RCC 7860 (cell line): Measurements from ENCODE around the gene FAM25G.
"Not testable (repeated sequence)": the region's sequence is repeated elsewhere in the genome, so short reads cannot be mapped to it uniquely, and the experiment has no call there.

Source experiments
- DNase-seq: peaks from one replicate; pipeline ENCODE4 v3.0.0-alpha.2; 2015; ENCODE audit warnings: low spot score
- FAIRE-seq: peaks from 2 replicates; lab custom pipeline; 2012; peaks lifted over from hg19 to GRCh38; lab: Jason Lieb, UNC

FAM25G gene

DNA sequence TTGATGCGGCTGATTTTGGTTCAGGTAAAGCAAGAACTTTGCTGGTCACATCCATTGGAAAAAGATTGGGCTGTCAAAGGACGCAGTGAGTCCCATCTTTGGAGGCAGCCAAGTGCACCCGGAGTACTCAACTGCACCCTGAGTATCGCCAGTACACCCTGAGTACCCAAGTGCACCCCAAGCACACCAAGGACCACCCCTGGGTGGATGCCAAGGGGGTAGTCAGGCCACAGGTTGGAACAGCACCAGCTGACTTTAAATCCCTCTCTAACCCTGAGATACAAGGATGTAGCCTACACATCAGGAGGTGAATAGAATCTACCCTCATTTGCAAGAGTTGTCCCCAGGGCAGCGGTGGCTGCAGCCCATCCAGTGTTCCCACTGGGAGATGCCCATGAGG is 24.0 kb downstream of the FAM25G start:
- not testable (repeated sequence) for FAIRE-seq

DNA sequence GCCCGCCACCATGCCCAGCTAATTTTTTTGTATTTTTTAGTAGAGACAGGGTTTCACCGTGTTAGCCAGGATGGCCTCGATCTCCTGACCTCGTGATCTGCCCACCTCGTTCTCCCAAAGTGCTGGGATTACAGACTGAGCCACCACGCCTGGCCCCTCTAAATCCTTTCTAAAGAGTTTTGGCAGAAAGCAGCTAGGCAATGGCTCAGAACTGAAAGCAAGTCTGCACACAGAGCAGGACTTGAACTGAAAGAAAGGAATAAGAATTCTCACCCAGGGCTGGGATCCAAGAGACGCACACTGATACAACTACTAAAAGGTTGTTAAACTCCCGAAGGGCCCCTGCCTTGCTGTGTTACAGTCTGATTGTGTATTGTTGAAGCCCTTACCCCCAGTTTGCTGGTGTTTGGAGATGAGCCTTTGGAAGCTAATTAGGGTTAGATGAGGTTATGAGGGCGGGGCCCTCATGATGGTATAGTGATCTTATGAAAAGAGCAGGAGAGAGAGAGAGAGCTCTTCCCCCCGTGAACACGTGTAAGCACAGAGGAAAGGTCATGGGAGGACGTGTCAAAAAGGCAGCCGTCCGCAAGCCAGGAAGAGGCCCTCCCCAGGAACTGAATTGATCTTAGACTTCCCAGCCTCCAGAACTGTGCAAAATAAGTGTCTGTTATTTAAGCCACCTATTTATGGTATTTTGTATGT is 26.1 kb downstream of the FAM25G start:
- DNase-seq, FAIRE-seq: not testable (repeated sequence)

More for the DNA sequence above, 24.0 kb downstream of the FAM25G start:
- not testable (repeated sequence) for DNase-seq

GRCh38 chr10:47462577-47463358 is 28.7 kb downstream of the FAM25G start:
- FAIRE-seq, DNase-seq: not testable (repeated sequence)

DNA sequence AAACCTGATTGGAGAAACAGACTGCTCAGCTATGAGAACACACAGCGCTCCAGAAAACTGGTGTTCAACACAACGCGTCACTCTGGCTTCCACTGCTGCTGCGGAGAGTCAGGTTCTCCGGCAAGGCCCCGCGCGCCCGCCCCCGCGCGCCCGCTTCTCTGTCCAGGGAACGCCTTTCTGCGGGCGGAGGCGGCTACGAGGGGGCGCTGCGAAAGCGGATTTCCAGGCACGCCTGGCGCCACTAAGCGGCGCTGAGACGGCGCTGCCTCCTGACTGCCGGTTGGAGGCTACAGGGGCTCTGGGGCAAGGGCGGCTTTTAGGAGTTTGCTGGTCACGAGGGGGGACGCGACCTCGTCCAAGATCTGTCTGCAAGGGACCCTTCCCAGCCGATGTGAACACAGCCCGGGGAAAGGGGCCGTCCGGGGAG is 30.2 kb downstream of the FAM25G start:
- peak; percentile 80 for DNase-seq
- not testable (repeated sequence) for FAIRE-seq

GRCh38 chr10:47458466-47459154 is 32.9 kb downstream of the FAM25G start:
- no peak for FAIRE-seq

GRCh38 chr10:47457826-47458225 is 33.7 kb downstream of the FAM25G start:
- FAIRE-seq (no peak), DNase-seq (no peak)

More at GRCh38 chr10:47458466-47459154, 32.9 kb downstream of the FAM25G start:
- peak; percentile 59 for DNase-seq

- FAIRE-seq (no peak), DNase-seq (no peak)
These were observed 34.0 kb downstream of the FAM25G start for GRCh38 chr10:47457528-47457820.

DNA sequence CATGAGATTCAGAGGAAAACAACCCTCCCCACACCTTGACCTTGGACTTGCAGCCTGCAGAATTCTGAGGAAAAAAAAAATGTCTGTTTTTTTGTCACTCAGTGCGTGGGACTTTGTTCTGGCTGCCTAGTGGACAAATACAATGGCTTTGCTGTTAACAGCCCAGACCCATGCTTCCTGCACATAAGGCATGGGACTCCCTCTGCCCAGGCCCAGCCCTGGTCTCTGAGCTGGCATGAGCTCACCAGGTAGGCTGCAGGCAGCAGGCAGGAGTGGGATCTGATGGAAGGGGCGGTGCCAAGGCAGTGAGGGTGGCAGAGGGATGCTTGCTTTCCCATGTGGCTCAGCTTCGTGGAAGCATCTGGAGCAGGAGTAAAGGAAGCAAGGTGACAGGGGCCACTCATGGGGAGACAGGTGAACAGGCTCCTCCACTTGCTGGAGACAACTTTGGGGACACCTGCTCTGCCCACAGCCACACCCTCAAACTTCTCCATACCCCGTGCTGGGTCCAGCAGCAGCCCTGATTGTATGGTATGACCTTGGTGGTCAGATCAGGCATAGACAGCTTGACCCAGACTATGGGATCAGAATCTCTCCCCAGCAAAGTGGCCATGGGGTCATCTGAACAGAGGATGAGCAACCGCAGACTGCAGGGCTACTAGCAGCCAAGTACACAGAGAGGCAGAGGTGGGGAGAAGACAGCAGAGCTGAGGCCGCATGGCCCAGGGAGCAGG is 34.5 kb downstream of the FAM25G start:
- DNase-seq (no peak), FAIRE-seq (no peak)

DNA sequence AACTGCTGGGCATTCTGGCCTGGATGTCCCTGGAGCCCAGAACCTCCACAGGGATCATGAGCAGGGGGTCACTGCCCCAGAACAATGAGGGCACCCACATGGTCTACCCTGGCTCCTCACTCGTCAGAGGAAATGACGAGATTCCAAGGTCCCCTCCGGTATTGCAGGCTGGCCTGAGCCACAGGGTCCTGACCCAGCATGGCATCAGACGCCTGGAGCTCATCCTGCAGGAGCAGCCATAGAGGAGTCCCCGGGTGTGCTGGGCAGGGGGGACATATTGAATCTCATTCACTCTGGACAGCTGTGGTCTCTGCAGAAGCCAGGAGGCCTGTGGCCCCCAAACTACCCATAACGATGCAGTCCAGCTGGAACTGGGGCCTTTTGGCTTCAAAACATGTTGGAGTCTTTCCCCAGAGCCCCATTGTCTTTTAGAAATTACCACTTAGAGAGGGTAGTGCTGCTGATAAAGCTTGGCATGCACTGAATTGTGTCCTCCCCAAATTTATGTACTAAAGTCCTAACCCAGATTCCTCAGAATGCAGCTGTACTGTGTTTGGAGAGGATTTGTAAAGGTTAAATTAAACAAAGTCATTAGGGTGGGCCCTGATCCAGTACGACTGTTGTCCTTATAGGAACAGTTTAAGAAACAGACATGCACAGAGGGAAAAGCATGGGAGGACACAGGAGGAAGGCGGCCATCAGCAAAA is 35.3 kb downstream of the FAM25G start:
- FAIRE-seq = no peak
- DNase-seq = no peak

GRCh38 chr10:47455350-47456078 is 36.0 kb downstream of the FAM25G start:
- not testable (repeated sequence) for DNase-seq, FAIRE-seq

DNA sequence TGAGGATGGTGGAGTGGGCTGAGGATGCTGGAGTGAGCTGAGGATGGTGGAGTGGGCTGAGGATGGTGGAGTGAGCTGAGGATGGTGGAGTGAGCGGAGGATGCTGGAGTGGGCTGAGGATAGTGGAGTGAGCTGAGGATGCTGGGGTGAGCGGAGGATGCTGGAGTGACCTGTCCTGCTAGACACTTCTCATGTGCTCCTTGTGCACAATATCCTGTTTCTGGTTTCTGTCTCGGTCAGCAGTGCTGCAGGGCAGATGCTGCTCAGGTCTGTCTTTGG is 36.8 kb downstream of the FAM25G start:
- FAIRE-seq = no peak

DNA sequence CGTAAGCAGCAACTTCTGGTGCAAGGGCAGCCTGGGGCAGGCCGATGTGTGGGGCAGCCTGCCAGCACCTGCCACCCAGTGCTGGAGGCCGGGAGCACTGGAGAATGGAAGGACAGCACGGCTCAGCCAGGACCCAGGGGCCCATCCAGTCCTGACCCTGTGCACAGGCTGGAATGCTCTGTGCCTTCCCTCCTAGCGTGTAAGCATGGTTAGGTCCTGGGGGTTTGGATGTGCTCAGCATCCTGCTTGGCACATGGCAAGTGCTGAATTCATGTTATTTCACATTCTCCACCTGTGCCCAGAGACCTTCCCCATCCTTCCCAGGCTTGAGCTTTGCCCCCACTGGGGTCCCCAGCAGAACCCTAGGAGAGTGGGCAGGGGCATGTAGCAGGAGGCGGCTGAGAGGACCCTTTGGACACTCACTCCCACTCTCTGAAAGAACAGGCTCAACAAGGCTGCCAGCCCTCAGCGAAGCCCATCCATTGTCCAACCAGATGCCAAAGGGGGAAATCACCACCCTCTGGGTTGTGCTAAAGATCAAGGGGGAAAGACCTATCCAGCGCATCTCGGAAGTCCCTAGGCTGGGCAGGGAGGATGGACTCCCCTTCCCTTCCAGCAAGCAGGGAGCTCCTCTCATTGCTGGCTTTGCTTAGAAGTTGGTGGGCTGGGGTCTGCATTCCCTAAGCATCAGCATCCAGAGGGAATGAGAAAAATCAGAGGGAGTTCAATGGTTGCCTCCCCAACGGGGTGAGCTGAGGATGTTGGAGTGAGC is 37.3 kb downstream of the FAM25G start:
- no peak for FAIRE-seq
- no peak for DNase-seq

More for the DNA sequence above, 36.8 kb downstream of the FAM25G start:
- DNase-seq = no peak

DNA sequence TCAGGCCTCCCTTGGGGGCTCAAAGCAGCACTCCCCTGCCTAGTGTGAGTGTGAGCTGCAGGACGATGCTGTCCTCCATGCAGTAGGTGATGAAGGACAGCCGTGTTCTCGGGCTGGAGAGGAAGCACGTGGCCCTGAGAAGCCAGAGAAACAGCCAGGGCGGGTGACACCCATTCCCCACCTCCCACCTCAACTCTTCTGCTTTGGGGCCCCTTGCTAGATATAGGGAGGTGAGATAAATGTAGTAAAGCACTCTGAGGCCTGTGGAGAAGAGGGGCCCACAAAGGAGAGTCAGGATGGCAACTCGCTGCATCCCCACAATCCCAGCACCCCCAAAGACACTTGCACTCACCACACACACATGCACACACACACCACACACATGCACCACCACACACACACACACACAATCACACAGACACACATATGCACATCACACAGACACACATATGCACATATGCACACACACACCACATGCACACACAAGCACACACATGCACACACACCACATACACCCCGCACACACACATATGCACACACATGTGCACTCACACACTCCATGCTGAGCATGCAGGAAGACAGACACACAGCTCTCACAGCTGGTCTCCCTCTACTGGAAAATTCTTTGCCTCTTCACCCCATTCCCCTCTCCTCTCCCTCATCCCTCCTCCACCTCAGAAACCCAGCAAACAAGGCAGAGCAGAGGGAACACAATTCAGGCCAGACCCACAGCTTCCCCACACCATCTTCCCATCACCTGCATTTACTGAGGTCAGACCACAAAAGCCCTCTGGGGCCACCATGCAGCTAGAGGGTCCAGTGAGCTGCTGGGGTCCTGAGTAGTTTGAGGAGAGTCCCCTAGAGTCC is 38.1 kb downstream of the FAM25G start:
- DNase-seq (no peak), FAIRE-seq (no peak)

- no peak for FAIRE-seq
- DNase-seq = no peak
These were observed 38.9 kb downstream of the FAM25G start for GRCh38 chr10:47452495-47453140.

- no peak for FAIRE-seq
- DNase-seq = no peak
These were observed 39.5 kb downstream of the FAM25G start for GRCh38 chr10:47451998-47452494.

- no peak for DNase-seq
- no peak for FAIRE-seq
These were observed 40.1 kb downstream of the FAM25G start for GRCh38 chr10:47451273-47451997.

GRCh38 chr10:47450442-47450841 is 41.1 kb downstream of the FAM25G start:
- FAIRE-seq (no peak), DNase-seq (no peak)
